ENCODE results near the gene CNOT4.
A peak's percentile ranks its signal among the peaks of the same experiment; 100 is the strongest.

The CNOT4 gene

DNA sequence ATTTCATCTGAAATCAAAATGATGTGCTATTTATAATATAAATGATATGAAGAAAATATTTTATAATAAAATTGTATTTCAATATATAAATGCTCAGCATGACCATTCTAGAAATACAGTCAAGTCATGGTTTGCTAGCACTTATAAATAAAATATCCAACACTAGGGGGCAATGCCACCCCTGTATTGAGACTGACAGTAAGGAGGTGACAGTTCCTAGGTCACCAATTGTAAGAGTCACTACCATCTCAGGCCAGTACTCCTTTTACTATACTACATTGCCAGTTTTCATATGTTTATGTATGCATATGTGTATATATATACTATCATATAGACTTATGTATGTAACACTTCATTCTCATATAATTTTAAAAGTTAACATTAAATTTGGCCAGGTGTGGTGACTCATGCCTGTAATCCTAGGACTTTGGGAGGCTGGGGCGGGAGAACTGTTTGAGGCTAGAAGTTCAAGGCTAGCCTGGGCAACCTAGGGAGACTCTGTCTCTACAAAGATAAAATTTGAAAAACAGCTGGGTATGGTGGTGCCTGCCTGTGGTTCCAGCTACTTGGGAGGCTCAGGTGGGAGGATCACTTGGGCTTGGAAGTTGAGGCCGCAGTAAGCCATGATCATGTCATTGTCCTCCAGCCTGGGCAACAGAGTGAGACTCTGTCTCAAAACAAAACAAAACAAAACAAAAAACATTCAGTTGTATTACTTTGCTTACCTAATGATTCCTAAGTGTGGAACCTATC, 2.4 kb upstream of the CNOT4 start:
- TF ChIP-seq RAD21 (IDR thresholded peaks at IDR 0.05; ENCODE audit: low read depth) (peak; percentile 72), TEAD4 (IDR thresholded peaks at IDR 0.05) (no peak)

DNA sequence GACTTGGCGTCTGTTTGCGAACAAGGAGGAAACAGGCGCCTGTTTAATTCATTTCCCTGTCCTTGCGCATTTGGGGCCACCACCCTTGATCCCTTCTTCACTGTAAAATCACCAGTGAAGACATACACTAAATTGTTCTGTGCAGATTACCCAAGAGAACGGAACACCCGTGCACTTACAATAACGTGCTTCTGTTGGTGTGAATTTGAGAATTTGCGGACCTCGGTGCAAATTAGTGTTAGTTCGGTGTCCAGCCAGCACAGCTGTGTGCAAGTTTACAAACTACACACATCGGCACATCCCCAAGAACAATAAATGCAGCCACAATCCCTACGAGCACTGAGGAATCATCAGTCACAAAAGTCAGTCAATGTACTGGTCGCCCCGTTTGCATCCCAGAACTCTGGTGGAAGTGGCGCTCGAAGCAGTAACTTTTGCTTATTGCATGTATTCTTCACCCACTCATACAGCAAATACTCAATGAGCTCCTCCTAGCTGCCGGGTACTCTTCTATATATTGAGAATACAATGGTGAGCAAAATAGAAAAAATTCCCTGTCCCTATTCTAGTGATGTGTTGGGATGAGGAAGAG, 786 bp upstream of the CNOT4 start:
- TF ChIP-seq TEAD4 (IDR thresholded peaks at IDR 0.05) (no peak), TAF1 (IDR thresholded peaks at IDR 0.05; ENCODE audit: low read depth) (no peak), TCF12 (IDR thresholded peaks at IDR 0.05; ENCODE audit: low read depth) (no peak), FOXM1 (IDR thresholded peaks at IDR 0.05; ENCODE audit: borderline replicate concordance, low read depth) (no peak)

DNA sequence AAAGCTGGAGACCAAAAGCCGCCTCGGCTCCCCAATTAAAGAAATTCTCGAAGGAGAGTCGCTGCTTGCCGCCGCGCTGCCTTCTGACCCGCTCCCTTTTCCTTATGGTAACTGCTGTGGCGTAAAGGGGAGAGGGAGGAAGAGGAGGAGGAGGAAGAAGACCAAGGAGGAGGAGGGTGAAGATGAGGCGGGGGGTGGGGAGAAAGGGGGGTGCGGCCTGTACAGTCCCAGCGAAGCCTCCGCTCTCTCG, 388 bp downstream of the CNOT4 start:
- TF ChIP-seq YY1 (IDR thresholded peaks at IDR 0.05; ENCODE audit: low read depth) (no peak), TEAD4 (IDR thresholded peaks at IDR 0.05) (no peak), ZBTB7A (IDR thresholded peaks at IDR 0.05; ENCODE audit: low read depth) (no peak), CREB1 (IDR thresholded peaks at IDR 0.05; ENCODE audit: low read depth) (no peak), FOXM1 (IDR thresholded peaks at IDR 0.05; ENCODE audit: borderline replicate concordance, low read depth) (no peak), EGR1 (IDR thresholded peaks at IDR 0.05) (no peak), RAD21 (IDR thresholded peaks at IDR 0.05; ENCODE audit: low read depth) (no peak), TAF1 (IDR thresholded peaks at IDR 0.05; ENCODE audit: low read depth) (no peak), CEBPB (IDR thresholded peaks at IDR 0.05) (no peak), EP300 (IDR thresholded peaks at IDR 0.05; ENCODE audit: borderline replicate concordance) (no peak), TCF12 (IDR thresholded peaks at IDR 0.05; ENCODE audit: low read depth) (no peak), NFIC (IDR thresholded peaks at IDR 0.05) (no peak)
- TF ChIP-seq, protein P1, sequence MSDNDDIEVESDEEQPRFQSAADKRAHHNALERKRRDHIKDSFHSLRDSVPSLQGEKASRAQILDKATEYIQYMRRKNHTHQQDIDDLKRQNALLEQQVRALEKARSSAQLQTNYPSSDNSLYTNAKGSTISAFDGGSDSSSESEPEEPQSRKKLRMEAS (IDR thresholded peaks at IDR 0.05), result no peak
- TF ChIP-seq, protein P2, sequence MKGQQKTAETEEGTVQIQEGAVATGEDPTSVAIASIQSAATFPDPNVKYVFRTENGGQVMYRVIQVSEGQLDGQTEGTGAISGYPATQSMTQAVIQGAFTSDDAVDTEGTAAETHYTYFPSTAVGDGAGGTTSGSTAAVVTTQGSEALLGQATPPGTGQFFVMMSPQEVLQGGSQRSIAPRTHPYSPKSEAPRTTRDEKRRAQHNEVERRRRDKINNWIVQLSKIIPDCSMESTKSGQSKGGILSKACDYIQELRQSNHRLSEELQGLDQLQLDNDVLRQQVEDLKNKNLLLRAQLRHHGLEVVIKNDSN (IDR thresholded peaks at IDR 0.05), result no peak
- TF ChIP-seq, protein P3, sequence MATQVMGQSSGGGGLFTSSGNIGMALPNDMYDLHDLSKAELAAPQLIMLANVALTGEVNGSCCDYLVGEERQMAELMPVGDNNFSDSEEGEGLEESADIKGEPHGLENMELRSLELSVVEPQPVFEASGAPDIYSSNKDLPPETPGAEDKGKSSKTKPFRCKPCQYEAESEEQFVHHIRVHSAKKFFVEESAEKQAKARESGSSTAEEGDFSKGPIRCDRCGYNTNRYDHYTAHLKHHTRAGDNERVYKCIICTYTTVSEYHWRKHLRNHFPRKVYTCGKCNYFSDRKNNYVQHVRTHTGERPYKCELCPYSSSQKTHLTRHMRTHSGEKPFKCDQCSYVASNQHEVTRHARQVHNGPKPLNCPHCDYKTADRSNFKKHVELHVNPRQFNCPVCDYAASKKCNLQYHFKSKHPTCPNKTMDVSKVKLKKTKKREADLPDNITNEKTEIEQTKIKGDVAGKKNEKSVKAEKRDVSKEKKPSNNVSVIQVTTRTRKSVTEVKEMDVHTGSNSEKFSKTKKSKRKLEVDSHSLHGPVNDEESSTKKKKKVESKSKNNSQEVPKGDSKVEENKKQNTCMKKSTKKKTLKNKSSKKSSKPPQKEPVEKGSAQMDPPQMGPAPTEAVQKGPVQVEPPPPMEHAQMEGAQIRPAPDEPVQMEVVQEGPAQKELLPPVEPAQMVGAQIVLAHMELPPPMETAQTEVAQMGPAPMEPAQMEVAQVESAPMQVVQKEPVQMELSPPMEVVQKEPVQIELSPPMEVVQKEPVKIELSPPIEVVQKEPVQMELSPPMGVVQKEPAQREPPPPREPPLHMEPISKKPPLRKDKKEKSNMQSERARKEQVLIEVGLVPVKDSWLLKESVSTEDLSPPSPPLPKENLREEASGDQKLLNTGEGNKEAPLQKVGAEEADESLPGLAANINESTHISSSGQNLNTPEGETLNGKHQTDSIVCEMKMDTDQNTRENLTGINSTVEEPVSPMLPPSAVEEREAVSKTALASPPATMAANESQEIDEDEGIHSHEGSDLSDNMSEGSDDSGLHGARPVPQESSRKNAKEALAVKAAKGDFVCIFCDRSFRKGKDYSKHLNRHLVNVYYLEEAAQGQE (IDR thresholded peaks at IDR 0.05; ENCODE audit: low read depth), result no peak

DNA sequence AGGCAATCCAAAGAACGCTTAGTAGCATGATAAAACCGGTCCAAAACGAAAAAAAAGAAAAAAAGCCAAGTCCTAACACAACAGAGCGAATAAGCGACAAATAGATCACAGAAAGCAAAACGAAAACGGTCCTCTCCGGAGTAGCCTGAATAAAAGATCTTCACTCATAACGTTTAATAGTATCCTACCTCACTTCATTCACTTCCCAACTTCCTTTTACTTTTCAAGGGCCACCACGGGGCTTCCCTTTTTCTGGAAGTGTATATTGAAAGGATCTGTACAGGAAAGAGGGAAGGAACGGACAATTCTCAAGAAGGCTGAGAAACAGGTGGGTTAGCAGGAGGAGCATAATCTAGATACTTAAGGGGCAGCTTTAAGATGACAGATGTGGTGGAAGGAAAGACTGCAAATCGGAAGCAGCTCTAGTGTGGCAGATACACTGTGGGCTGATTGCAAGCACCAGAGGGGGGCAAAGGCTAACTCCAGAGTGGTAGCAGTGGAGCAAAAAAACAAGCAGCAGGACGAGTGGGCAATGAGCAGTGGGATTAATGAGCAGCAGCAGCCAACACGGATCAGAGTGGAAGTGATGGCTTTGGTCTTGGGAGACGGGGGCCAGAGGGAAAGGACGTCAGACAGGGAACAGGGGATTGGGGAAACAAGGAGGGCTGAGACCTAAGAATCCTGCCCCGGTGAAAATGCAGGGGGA, 866 bp downstream of the CNOT4 start:
- TF ChIP-seq FOXM1 (IDR thresholded peaks at IDR 0.05; ENCODE audit: borderline replicate concordance, low read depth), result no peak
- TF ChIP-seq, protein P3 (IDR thresholded peaks at IDR 0.05; ENCODE audit: low read depth), result no peak
- TF ChIP-seq EGR1 (IDR thresholded peaks at IDR 0.05), result no peak
- no peak for TF ChIP-seq TCF12 (IDR thresholded peaks at IDR 0.05; ENCODE audit: low read depth)
- no peak for TF ChIP-seq TAF1 (IDR thresholded peaks at IDR 0.05; ENCODE audit: low read depth)
- no peak for TF ChIP-seq ZBTB7A (IDR thresholded peaks at IDR 0.05; ENCODE audit: low read depth)
- TF ChIP-seq NFIC (IDR thresholded peaks at IDR 0.05), result no peak
- no peak for TF ChIP-seq CEBPB (IDR thresholded peaks at IDR 0.05)
- TF ChIP-seq TEAD4 (IDR thresholded peaks at IDR 0.05), result no peak
- TF ChIP-seq YY1 (IDR thresholded peaks at IDR 0.05; ENCODE audit: low read depth), result no peak
- no peak for TF ChIP-seq EP300 (IDR thresholded peaks at IDR 0.05; ENCODE audit: borderline replicate concordance)
- TF ChIP-seq, protein P1 (IDR thresholded peaks at IDR 0.05), result no peak
- no peak for TF ChIP-seq RAD21 (IDR thresholded peaks at IDR 0.05; ENCODE audit: low read depth)
- TF ChIP-seq, protein P2 (IDR thresholded peaks at IDR 0.05), result no peak
- no peak for TF ChIP-seq CREB1 (IDR thresholded peaks at IDR 0.05; ENCODE audit: low read depth)

DNA sequence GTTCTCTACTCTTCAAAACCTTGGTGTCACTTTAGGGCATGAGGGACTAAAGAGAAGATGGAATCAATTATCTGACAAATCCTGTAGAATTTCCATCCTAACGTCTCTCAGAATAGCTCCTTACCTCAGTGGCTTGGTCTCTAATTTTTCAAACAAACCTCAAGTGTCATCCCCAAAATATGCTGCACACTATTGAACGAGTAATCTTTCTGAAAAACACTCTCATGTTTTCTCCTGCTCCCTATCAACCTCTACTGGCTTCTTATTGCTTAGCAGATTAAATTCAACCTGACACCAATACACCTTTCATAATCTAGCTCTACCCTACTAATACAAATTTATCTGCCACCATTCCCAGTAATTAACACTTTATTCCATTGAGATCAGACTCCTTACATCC, 8.5 kb downstream of the CNOT4 start:
- TF ChIP-seq YY1 (IDR thresholded peaks at IDR 0.05; ENCODE audit: low read depth) (no peak), TAF1 (IDR thresholded peaks at IDR 0.05; ENCODE audit: low read depth) (no peak), NFIC (IDR thresholded peaks at IDR 0.05) (no peak), FOXM1 (IDR thresholded peaks at IDR 0.05; ENCODE audit: borderline replicate concordance, low read depth) (no peak), ZBTB7A (IDR thresholded peaks at IDR 0.05; ENCODE audit: low read depth) (no peak)
- TF ChIP-seq, protein P1 (IDR thresholded peaks at IDR 0.05), result no peak
- TF ChIP-seq, protein P3 (IDR thresholded peaks at IDR 0.05; ENCODE audit: low read depth), result no peak
